ENCODE data around the gene ELMO2.

Gene ELMO2

GRCh38 chr20:46330831-46331371 lies 75.5 kb downstream of the ELMO2 start:
- POLR2A ChIA-PET: no interaction called here
- H3K4me3 ChIP-seq (ENCODE audit: low read depth, low read length): no peak overlapping the region
- no peaks in the 10 kb centered on the region for H3K36me3 ChIP-seq (ENCODE audit: control insufficient read depth in 2 of 2, insufficient read depth in 1 of 2, low read length in 2 of 2)
- H3K27ac ChIP-seq (ENCODE audit: extremely low read depth, low read depth, low read length): no peak overlapping the region
- no peaks in the 10 kb centered on the region for H3K4me1 ChIP-seq (ENCODE audit: control insufficient read depth, insufficient read depth, low read length)
- no peaks in the 10 kb centered on the region for H3K9me3 ChIP-seq (ENCODE audit: control insufficient read depth, insufficient read depth, low read depth, low read length)
- TF ChIP-seq ZSCAN30 (tag by site-specific recombination; IDR thresholded peaks at IDR 0.05) (no peak), ZSCAN4 (tag by site-specific recombination; IDR thresholded peaks at IDR 0.05) (no peak)
- CTCF ChIA-PET: interaction anchor here (0.6 to 1.6 kb wide), 4 partner anchors 24 to 317 kb away, joined by 3 to 6 read pairs (median 4); no protein-coding TSS in a partner anchor

DNA sequence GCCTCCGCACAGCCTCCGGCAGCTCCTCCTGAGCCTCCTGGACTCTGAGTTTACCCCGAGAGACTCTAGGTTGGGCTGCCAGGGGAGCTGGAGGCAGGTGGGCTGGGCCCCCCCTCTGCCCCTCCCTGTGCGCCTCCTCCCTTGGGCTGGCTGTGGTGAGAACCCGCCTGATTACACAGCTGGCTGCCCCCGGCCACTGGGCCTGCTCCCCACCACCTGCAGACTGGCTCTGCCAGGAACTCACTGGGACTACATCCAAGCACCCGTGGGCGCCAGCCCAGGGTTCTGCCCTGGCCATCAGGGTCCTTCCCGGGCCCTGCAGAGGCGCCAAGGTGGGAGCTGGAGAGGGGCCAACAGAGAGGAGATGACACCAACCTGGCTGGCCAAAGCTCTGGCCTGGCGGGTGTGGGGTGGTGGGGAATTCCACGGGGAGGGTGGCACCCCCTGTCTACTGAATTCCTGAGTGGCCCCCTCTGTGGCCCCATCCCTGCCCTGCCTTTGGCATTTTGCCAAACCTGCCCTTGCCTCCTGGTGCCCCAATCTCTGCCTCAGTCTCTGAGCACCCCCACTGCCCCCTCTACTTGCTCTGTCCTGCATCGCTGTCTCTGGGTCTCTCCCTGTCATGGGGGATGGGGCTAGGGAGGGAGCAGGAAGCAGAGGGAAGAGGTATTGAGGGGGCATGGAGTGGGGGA lies 76.2 kb downstream of the ELMO2 start:
- POLR2A ChIA-PET: no interaction called here
- CTCF ChIA-PET: interaction anchor here (0.6 to 1.6 kb wide), 4 partner anchors 13 to 202 kb away, joined by 3 to 6 read pairs (median 4); no protein-coding TSS in a partner anchor
- no peak overlapping the region for H3K4me3 ChIP-seq (ENCODE audit: low read depth, low read length)
- no peaks in the 10 kb centered on the region for H3K9me3 ChIP-seq (ENCODE audit: control insufficient read depth, insufficient read depth, low read depth, low read length)
- H3K4me1 ChIP-seq (ENCODE audit: control insufficient read depth, insufficient read depth, low read length): no peaks in the 10 kb centered on the region
- H3K36me3 ChIP-seq (ENCODE audit: control insufficient read depth in 2 of 2, insufficient read depth in 1 of 2, low read length in 2 of 2): no peaks in the 10 kb centered on the region
- H3K27ac ChIP-seq (ENCODE audit: extremely low read depth, low read depth, low read length): no peak overlapping the region
- TF ChIP-seq ZNF248 (tag by site-specific recombination; IDR thresholded peaks at IDR 0.05): no peak
- TF ChIP-seq KLF10 (tag by site-specific recombination; IDR thresholded peaks at IDR 0.05): no peak
- TF ChIP-seq ZNF530 (tag by site-specific recombination; IDR thresholded peaks at IDR 0.05; ENCODE audit: low read depth): no peak
- TF ChIP-seq ZNF133 (tag by site-specific recombination; IDR thresholded peaks at IDR 0.05): no peak
- TF ChIP-seq ZNF341 (tag by site-specific recombination; IDR thresholded peaks at IDR 0.05; ENCODE audit: low read depth): no peak
- no peak for TF ChIP-seq GLI4 (tag by site-specific recombination; IDR thresholded peaks at IDR 0.05)
- no peak for TF ChIP-seq ZNF157 (tag by site-specific recombination; IDR thresholded peaks at IDR 0.05)
- TF ChIP-seq ZFHX2 (tag by site-specific recombination; conservative IDR thresholded peaks at IDR 0.05): peak; percentile 58
- 0 out of 2 replicates have a peak, but pooled peaks have one; percentile 24 for TF ChIP-seq KLF17 (tag by site-specific recombination; IDR thresholded peaks at IDR 0.05)
- TF ChIP-seq EGR2 (tag by site-specific recombination; IDR thresholded peaks at IDR 0.05; ENCODE audit: low read depth): peak; percentile 73
- TF ChIP-seq, protein P1, sequence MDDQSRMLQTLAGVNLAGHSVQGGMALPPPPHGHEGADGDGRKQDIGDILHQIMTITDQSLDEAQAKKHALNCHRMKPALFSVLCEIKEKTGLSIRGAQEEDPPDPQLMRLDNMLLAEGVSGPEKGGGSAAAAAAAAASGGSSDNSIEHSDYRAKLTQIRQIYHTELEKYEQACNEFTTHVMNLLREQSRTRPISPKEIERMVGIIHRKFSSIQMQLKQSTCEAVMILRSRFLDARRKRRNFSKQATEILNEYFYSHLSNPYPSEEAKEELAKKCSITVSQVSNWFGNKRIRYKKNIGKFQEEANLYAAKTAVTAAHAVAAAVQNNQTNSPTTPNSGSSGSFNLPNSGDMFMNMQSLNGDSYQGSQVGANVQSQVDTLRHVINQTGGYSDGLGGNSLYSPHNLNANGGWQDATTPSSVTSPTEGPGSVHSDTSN (CRISPR knock-in tag; IDR thresholded peaks at IDR 0.05): no peak
- no peak for TF ChIP-seq ZNF138 (tag by site-specific recombination; IDR thresholded peaks at IDR 0.05; ENCODE audit: borderline replicate concordance)
- no peak for TF ChIP-seq ZNF239 (tag by site-specific recombination; IDR thresholded peaks at IDR 0.05)
- no peak for TF ChIP-seq ZNF433 (tag by site-specific recombination; IDR thresholded peaks at IDR 0.05; ENCODE audit: low read depth)
- no peak for TF ChIP-seq ZNF148 (tag by site-specific recombination; IDR thresholded peaks at IDR 0.05; ENCODE audit: borderline replicate concordance)
- TF ChIP-seq, protein P2, sequence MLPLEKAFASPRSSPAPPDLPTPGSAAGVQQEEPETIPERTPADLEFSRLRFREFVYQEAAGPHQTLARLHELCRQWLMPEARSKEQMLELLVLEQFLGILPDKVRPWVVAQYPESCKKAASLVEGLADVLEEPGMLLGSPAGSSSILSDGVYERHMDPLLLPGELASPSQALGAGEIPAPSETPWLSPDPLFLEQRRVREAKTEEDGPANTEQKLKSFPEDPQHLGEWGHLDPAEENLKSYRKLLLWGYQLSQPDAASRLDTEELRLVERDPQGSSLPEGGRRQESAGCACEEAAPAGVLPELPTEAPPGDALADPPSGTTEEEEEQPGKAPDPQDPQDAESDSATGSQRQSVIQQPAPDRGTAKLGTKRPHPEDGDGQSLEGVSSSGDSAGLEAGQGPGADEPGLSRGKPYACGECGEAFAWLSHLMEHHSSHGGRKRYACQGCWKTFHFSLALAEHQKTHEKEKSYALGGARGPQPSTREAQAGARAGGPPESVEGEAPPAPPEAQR (tag by site-specific recombination; IDR thresholded peaks at IDR 0.05): no peak
- TF ChIP-seq, protein P3, sequence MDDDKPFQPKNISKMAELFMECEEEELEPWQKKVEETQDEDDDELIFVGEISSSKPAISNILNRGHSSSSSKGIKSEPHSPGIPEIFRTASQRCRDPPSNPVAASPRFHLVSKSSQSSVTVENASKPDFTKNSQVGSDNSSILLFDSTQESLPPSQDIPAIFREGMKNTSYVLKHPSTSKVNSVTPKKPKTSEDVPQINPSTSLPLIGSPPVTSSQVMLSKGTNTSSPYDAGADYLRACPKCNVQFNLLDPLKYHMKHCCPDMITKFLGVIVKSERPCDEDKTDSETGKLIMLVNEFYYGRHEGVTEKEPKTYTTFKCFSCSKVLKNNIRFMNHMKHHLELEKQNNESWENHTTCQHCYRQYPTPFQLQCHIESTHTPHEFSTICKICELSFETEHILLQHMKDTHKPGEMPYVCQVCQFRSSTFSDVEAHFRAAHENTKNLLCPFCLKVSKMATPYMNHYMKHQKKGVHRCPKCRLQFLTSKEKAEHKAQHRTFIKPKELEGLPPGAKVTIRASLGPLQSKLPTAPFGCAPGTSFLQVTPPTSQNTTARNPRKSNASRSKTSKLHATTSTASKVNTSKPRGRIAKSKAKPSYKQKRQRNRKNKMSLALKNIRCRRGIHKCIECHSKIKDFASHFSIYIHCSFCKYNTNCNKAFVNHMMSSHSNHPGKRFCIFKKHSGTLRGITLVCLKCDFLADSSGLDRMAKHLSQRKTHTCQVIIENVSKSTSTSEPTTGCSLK (tag by site-specific recombination; IDR thresholded peaks at IDR 0.05): no peak
- no peak for TF ChIP-seq SCRT1 (tag by site-specific recombination; IDR thresholded peaks at IDR 0.05; ENCODE audit: borderline replicate concordance)
- no peak for TF ChIP-seq KLF16 (tag by site-specific recombination; IDR thresholded peaks at IDR 0.05)
- no peak for TF ChIP-seq ZNF600 (tag by site-specific recombination; IDR thresholded peaks at IDR 0.05)
- TF ChIP-seq ZNF660 (tag by site-specific recombination; IDR thresholded peaks at IDR 0.05): no peak

Measured in HEK293 (cell line).